Measurements from ENCODE around the gene ING1.
"Not testable (repeated sequence)": the region's sequence is repeated elsewhere in the genome, so short reads cannot be mapped to it uniquely, and the experiment has no call there.

ING1 gene

GRCh38 chr13:110690516-110690915 lies 23.0 kb upstream of the ING1 start:
- H3K4me3 ChIP-seq (ENCODE audit: low read depth, low read length), result no peak overlapping the region
- TF ChIP-seq, protein P1, sequence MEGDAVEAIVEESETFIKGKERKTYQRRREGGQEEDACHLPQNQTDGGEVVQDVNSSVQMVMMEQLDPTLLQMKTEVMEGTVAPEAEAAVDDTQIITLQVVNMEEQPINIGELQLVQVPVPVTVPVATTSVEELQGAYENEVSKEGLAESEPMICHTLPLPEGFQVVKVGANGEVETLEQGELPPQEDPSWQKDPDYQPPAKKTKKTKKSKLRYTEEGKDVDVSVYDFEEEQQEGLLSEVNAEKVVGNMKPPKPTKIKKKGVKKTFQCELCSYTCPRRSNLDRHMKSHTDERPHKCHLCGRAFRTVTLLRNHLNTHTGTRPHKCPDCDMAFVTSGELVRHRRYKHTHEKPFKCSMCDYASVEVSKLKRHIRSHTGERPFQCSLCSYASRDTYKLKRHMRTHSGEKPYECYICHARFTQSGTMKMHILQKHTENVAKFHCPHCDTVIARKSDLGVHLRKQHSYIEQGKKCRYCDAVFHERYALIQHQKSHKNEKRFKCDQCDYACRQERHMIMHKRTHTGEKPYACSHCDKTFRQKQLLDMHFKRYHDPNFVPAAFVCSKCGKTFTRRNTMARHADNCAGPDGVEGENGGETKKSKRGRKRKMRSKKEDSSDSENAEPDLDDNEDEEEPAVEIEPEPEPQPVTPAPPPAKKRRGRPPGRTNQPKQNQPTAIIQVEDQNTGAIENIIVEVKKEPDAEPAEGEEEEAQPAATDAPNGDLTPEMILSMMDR (IDR thresholded peaks at IDR 0.05; ENCODE audit: insufficient read depth, low read depth, low read length, missing control alignments), result no peak
- no peak for DNase-seq (ENCODE audit: low read depth)

DNA sequence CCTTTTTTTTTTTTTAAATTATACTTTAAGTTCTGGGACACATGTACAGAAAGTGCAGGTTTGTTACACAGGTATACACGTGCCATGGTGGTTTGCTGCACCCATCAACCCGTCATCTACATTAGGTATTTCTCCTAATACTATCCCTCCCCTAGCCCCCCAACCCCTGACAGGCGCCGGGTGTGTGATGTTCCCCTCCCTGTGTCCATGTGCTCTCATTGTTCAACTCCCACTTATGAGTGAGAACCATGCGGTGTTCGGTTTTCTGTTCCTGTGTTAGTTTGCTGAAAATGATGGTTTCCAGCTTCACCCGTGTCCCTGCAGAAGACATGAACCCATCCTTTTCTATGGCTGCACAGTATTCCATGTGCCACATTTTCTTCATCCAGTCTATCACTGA lies 17.7 kb upstream of the ING1 start:
- H3K4me3 ChIP-seq (ENCODE audit: low read depth, low read length); DNase-seq (ENCODE audit: low read depth): not testable (repeated sequence)

DNA sequence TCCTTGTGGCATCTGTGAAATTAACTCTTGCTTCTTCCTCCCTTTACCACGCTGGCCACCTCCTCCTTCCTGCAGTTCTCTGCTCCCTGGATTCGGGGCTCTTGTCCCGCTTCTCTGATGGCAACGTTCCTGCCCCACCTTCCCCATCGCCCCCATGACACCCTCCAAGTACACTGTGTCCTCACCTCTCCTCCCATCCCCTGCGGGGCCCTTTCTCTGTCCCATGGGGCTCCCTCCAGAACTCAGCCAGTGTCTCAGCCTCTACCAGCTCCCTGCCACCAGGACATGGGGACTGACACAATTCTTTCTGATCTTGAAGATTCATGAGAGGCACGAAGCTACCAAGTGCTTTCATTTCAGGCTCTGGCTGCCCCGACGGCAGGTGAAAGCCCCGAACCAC lies 16.7 kb upstream of the ING1 start:
- DNase-seq (ENCODE audit: low read depth), result no peak
- TF ChIP-seq, protein P1 (IDR thresholded peaks at IDR 0.05; ENCODE audit: insufficient read depth, low read depth, low read length, missing control alignments), result no peak
- no peak overlapping the region for H3K4me3 ChIP-seq (ENCODE audit: low read depth, low read length)

DNA sequence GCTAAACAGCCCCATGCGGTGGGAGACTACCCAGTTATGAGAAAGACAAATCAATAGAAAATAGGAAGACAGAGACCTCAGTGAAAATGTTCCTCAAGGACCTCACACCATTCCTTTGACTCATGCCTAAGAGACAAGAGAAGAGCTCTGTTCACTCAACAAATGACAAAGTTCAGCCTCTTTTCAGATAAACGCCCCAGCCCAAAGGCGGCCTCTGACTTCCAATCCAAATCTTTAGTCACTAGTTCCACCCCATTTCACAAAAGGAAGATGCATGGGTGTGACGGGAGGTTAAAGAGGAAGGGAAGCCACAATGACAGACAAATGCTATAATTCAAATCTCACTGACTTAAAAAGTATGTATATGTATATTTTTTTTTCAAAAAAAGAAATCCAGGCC lies 15.7 kb upstream of the ING1 start:
- TF ChIP-seq, protein P1 (IDR thresholded peaks at IDR 0.05; ENCODE audit: insufficient read depth, low read depth, low read length, missing control alignments), result no peak
- DNase-seq (ENCODE audit: low read depth), result no peak
- H3K4me3 ChIP-seq (ENCODE audit: low read depth, low read length), result no peak overlapping the region

DNA sequence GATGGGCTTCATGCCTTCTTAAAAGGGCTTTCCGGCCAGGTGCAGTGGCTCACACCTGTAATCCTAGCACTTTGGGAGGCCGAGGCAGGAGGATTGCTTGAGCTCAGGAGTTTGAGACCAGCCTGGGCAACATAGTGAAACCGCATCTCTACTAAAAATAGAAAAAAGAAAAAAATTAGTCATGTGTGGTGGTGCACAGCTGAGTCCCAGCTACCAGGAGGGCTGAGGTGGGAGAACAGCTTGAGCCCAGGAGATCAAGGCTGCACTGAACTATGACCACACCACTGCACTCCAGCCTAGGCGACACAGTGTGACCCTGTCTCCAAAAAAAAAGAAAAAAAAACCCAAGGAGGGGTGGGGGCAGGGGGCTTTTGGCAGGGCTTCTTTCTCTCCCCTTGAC lies 14.8 kb upstream of the ING1 start:
- peak; percentile 45 for DNase-seq (ENCODE audit: low read depth)
- TF ChIP-seq, protein P1 (IDR thresholded peaks at IDR 0.05; ENCODE audit: insufficient read depth, low read depth, low read length, missing control alignments), result no peak
- H3K4me3 ChIP-seq (ENCODE audit: low read depth, low read length), result no peak overlapping the region

GRCh38 chr13:110699148-110700145 lies 14.1 kb upstream of the ING1 start:
- TF ChIP-seq, protein P1 (IDR thresholded peaks at IDR 0.05; ENCODE audit: insufficient read depth, low read depth, low read length, missing control alignments), result no peak
- no peak overlapping the region for H3K4me3 ChIP-seq (ENCODE audit: low read depth, low read length)
- DNase-seq (ENCODE audit: low read depth), result no peak

- TF ChIP-seq, protein P1 (IDR thresholded peaks at IDR 0.05; ENCODE audit: insufficient read depth, low read depth, low read length, missing control alignments), result no peak
Measured at GRCh38 chr13:110700186-110700585, 13.3 kb upstream of the ING1 start.

More at GRCh38 chr13:110700186-110700585, 13.3 kb upstream of the ING1 start:
- no peak for DNase-seq (ENCODE audit: low read depth)
- H3K4me3 ChIP-seq (ENCODE audit: low read depth, low read length), result no peak overlapping the region

Data from GM12865 (cell line).